Measurements from ENCODE around the gene NECAB3. TPM values are rescaled to one million over a fixed set of nuclear protein-coding genes. Genes with fewer than 3 reads are reported as not detected.

The NECAB3 gene
- total and polyA plus RNA-seq, 2 donors (not counting 3 experiments of a cell fraction or from before 2014, with no cell fraction given): 18.1 to 22.4 TPM

GRCh38 chr20:33649201-33649681, 25.0 kb downstream of the NECAB3 start:
- Histone ChIP-seq H3K36me3 (ENCODE audit: control insufficient read depth in 2 of 2, extremely low read depth in 1 of 2, insufficient read depth in 2 of 2, low read length in 2 of 2) (peaks cover 3 to 13% of the 10 kb centered on the region in 2 experiments), H3K9me1 (replicated peaks; ENCODE audit: control insufficient read depth, extremely low read depth, insufficient read depth, low read length) (no peaks in the 10 kb centered on the region), H2AFZ (ENCODE audit: low read depth, low read length) (no peak overlapping the region), H3K27me3 (ENCODE audit: control insufficient read depth in 2 of 2, insufficient read depth in 2 of 2, low read length in 2 of 2) (no peaks in the 10 kb centered on the region), H3K79me2 (ENCODE audit: control insufficient read depth, insufficient read depth, low read length) (no peaks in the 10 kb centered on the region), H3K4me3 (replicated peaks in 1 of 3; ENCODE audit: insufficient read depth in 1 of 3, low read depth in 1 of 3, low read length in 3 of 3) (no peak overlapping the region), H3K9ac (replicated peaks; ENCODE audit: extremely low read depth, insufficient read depth, low read length) (no peak overlapping the region), H3K4me1 (ENCODE audit: control insufficient read depth, extremely low read depth, insufficient read depth, low read length) (no peaks in the 10 kb centered on the region), H3K4me2 (ENCODE audit: insufficient read depth, low read length) (no peak overlapping the region), H3K27ac (ENCODE audit: insufficient read depth, low read depth, low read length) (no peak overlapping the region), H3K9me3 (replicated peaks; ENCODE audit: control insufficient read depth, insufficient read depth, low read length) (no peaks in the 10 kb centered on the region), H4K20me1 (replicated peaks; ENCODE audit: control insufficient read depth, extremely low read depth, insufficient read depth, low read length) (no peaks in the 10 kb centered on the region)
- FAIRE-seq (no peak), DNase-seq (ENCODE audit: low read depth, low spot score) (no peak)
- no peak for TF ChIP-seq CTCF (IDR thresholded peaks at IDR 0.05; ENCODE audit: extremely low read depth in 1 of 2, insufficient read depth in 1 of 2, low read depth in 1 of 2, low read length in 2 of 2)
- no peak for TF ChIP-seq MYC (IDR thresholded peaks at IDR 0.05; ENCODE audit: low read depth, low read length)
- no peak for TF ChIP-seq POLR2A (IDR thresholded peaks at IDR 0.05; ENCODE audit: low read depth, low read length)
- TF ChIP-seq JUN (IDR thresholded peaks at IDR 0.05; ENCODE audit: borderline replicate concordance, insufficient read depth, insufficient read length, low read depth): no peak
- TF ChIP-seq FOS (IDR thresholded peaks at IDR 0.05; ENCODE audit: borderline replicate concordance, insufficient read depth, low read length): no peak
- TF ChIP-seq MAX (IDR thresholded peaks at IDR 0.05; ENCODE audit: insufficient read depth, insufficient read length): no peak
- no TSS peak for BruUV-seq (replicated peaks)
- ChIA-PET POLR2A (no interaction called here), CTCF (interaction anchor here (1.2 kb wide), 1 partner anchor 192 kb away, joined by 3 read pairs; no protein-coding TSS in a partner anchor)
- intact Hi-C loops (cut with micrococcal nuclease): no loop called here
- dilution Hi-C loops (cut with MboI; ENCODE audit: extremely low pct_ligation_motif_present, low sequenced_read_pairs): no loop called here

Data from endothelial cell of umbilical vein (primary cell).